AG09309 (cell line): ENCODE measurements around the gene NOC4L.

Source experiments
- DNase-seq: peaks from one replicate; pipeline ENCODE4 v3.0.0-alpha.2; 2010; ENCODE audit warnings: low read depth
- H3K4me3 ChIP-seq: 2 replicates; pipeline ENCODE4 v1.5.1; 2011; ENCODE audit warnings: mild to moderate bottlenecking, low read depth, low read length, moderate library complexity; ENCODE audit not compliant: control insufficient read depth
- CTCF ChIP-seq: IDR thresholded peaks from 2 replicates; pipeline ENCODE4 v1.5.1; 2011; ENCODE audit warnings: mild to moderate bottlenecking, low read depth, low read length, inconsistent platforms; ENCODE audit not compliant: insufficient read depth, control insufficient read depth; ENCODE audit errors: missing control alignments

The NOC4L gene

DNA sequence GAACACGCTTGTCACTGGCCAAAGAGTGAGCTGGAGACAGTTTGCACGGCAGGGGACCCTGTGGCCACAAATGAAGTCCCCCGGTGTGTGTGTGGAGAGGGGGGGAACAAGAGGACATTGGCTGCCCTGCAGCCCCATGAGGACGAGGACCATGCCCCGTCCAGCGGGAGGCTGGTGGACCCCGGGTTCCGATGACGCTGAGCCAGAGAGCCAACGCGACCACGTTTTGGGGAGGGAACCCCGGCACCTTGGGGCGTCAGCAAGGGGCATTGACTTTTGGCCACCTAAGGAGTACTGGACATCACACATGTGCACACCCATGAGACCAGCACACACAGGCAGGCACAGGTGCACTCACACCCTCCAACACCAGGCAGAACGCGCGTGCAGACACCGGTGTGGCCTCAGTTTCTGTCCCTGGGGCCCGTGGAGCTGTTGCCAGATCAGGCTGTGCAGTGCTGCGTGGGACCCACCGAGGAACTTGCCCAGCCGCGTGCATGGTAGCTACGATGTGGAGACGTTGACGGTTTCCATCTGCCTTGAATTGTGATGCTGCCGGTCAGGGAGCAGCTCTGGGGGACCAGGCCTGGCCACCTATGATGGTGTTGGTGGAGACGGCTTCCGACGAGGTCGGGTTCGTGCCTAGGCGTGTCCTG lies 26.5 kb downstream of the NOC4L start:
- DNase-seq = no peak
- TF ChIP-seq CTCF = no peak
- no peak overlapping the region for H3K4me3 ChIP-seq

- TF ChIP-seq CTCF = no peak
- DNase-seq = no peak
- no peak overlapping the region for H3K4me3 ChIP-seq
These were observed 27.2 kb downstream of the NOC4L start for GRCh38 chr12:132171293-132171967.

DNA sequence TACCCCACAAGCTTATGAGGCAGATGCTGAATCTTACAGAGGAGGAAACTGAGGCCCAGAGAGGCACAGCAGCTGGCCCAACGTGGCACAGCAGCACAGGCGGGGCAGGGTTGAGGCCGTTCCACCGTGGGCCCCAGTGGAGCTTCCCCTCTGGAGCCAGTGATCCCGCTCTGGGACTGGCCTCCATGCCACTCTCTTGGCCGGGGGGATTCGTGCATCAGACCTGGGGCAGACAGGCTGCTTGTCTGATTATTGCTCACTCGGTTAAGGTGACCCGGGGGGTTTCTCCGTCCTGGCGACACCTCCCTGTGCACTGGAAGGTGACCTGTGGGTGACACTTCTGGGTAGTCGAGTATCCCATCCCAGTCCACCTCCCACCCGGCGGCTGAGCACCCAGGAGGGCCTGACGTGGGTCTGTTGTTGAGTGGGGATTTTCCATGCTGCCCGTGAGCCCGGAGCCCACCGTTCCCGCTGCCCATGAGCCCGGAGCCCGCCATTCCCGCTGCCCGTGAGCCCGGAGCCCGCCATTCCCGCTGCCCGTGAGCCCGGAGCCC lies 27.8 kb downstream of the NOC4L start:
- DNase-seq = no peak
- no peak overlapping the region for H3K4me3 ChIP-seq
- TF ChIP-seq CTCF = no peak

DNA sequence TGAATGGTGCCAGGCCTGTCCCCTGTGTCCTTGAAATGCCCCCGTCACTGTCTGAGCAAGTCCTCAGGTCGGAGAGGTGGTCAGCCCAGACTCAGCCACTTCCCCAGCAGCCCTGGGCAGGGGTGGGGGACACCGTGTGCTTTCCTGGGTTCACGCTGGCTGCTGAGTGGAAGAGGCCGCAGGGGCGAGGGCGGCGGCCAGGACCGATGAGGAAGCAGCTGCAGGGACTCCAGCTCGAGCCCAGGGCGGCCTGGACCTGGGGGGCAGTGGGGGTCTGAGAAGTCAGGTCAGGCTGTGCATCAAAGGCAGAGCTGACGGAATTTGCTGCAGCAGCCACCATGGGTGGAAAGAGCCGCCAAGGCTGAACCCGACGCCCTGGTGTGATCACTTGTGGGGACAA lies 28.4 kb downstream of the NOC4L start:
- no peak overlapping the region for H3K4me3 ChIP-seq
- DNase-seq = no peak
- TF ChIP-seq CTCF = no peak

DNA sequence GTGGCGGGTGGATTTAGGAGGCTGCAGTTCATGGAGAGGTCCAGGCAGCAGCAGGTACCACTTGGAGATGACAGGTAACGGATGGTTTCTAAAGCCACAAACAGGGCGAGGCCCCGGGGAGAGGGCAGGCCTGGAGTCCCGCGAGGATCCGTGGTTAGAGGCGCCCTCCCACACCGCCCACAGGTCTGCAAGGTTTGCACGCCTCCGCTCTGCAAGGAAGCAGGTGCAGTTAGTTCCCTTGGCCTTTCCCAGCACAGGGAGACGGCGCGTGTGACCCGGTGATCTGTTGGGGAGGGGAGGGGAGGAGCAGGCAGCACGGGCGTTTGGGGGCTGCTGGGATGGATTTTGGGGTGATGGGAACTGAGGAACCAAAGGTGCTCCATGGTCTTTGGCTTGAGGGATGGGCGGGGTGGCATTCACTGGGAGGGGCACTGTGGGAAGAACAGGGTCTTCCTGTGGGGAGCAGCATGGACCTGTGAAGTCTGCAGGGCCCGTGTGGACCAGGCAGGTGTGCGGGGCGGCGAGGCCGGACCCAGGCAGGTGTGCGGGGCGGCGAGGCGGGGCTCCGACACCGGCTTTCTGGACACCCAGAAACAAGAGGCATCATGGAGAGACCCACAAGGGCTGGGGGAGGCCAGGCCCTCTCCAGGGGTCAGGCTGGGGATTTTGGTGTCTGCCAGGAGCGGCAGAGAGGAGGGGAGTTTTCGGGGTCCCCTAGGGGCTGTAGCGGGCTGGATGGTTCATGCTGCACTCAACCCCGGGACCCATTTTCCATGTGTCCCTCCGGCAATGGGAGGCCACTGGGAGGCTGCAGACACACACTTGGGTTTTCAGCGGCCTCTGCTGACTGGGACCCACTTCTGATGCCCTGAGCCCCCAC lies 29.1 kb downstream of the NOC4L start:
- H3K4me3 ChIP-seq = no peak overlapping the region
- no peak for DNase-seq
- no peak for TF ChIP-seq CTCF

DNA sequence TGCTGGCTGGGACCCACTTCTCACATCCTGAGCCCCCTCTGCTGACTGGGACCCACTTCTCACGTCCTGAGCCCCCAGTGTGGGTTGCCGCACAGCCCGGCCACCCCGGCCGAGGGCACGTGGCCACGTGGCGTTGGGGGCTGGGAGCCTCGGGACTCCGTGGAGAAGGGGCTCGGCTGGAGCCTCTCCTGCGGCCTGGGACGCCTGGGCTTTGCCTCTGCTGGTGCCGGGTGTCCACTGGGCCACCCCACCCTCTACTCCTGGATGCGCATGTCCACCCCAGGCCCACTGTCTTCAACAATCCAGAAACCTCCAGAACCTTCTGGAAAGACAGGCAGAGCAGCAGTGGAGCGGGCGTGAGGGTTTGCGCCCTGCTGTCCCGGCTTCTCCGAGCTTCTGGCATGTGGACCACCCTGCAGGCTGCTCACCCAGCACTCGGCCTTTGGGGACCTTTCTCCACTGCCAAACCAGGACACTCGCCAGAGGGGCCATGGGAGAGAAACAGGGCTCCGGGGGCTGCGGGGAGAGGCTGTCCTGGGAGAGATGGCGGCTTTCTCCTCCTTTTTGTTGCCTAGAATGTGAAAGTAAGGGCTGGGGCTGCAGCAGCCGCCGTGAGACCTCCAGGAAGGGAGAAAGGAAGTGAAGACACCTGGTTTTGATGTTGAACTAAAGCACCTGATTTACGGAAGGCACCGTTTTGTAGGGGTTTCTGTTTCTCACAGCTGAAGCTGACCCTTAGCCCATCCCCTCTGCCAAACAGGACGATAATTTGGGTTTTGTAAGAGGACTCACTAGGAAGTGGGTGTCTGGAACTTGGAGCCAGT lies 30.0 kb downstream of the NOC4L start:
- no peak for DNase-seq
- TF ChIP-seq CTCF = no peak
- H3K4me3 ChIP-seq = no peak overlapping the region
